Measurements from ENCODE around the gene MAPK7.

- TF ChIP-seq CTCF (IDR thresholded peaks at IDR 0.05), result no peak
- TF ChIP-seq ZFX (IDR thresholded peaks at IDR 0.05; ENCODE audit: borderline replicate concordance), result no peak
Measured at GRCh38 chr17:19331543-19332245, 46.6 kb upstream of the MAPK7 start.
